Endodermal cell (in vitro differentiated cells): ENCODE results near the gene ZNF543. TPM values are rescaled to one million over a fixed set of nuclear protein-coding genes. Genes with fewer than 3 reads are reported as not detected.

Experiments
- DNase-seq: peaks from one replicate; pipeline ENCODE4 v3.0.0-alpha.2; 2017
- H3K27ac ChIP-seq: 2 replicates; pipeline ENCODE4 v1.5.1; 2013; ENCODE audit warnings: mild to moderate bottlenecking, low read depth, low read length, moderate library complexity
- H3K27me3 ChIP-seq: 2 replicates; pipeline ENCODE4 v1.6.1; 2013; ENCODE audit warnings: mild to moderate bottlenecking, low read length, moderate library complexity; ENCODE audit not compliant: insufficient read depth, control insufficient read depth, poor library complexity, severe bottlenecking
- H3K36me3 ChIP-seq: 2 replicates; pipeline ENCODE4 v1.7.0; 2013; ENCODE audit warnings: mild to moderate bottlenecking, low read length, moderate library complexity; ENCODE audit not compliant: control insufficient read depth, insufficient read depth
- H3K4me1 ChIP-seq: one replicate; pipeline ENCODE4 v1.7.0; 2013; ENCODE audit warnings: low read length; ENCODE audit not compliant: control insufficient read depth, insufficient read depth
- H3K4me3 ChIP-seq: 2 replicates; pipeline ENCODE4 v1.5.1; 2013; ENCODE audit warnings: mild to moderate bottlenecking, low read length, moderate library complexity
- H3K9ac ChIP-seq: 2 replicates; pipeline ENCODE4 v1.6.1; 2013; ENCODE audit warnings: mild to moderate bottlenecking, low read length, moderate library complexity; ENCODE audit not compliant: poor library complexity, severe bottlenecking; ENCODE audit errors: extremely low read depth
- H3K9me3 ChIP-seq: 2 replicates; pipeline ENCODE4 v1.6.1; 2013; ENCODE audit warnings: mild to moderate bottlenecking, low read length, moderate library complexity; ENCODE audit not compliant: control insufficient read depth
- H3K27ac Mint-ChIP-seq: 2 replicates; pipeline ENCODE4 v1.8.0; 2020; ENCODE audit warnings: mixed read lengths
- H3K27me3 Mint-ChIP-seq: 2 replicates; pipeline ENCODE4 v1.8.0; 2021; ENCODE audit warnings: mild to moderate bottlenecking, mixed read lengths; ENCODE audit not compliant: insufficient read depth
- H3K36me3 Mint-ChIP-seq: 2 replicates; pipeline ENCODE4 v1.8.0; 2020; ENCODE audit warnings: low read depth, mixed read lengths
- H3K4me1 Mint-ChIP-seq: 2 replicates; pipeline ENCODE4 v1.8.0; 2020; ENCODE audit warnings: mixed read lengths
- H3K4me3 Mint-ChIP-seq: 2 replicates; pipeline ENCODE4 v1.8.0; 2020; ENCODE audit warnings: mild to moderate bottlenecking, moderate library complexity, mixed read lengths
- H3K9me3 Mint-ChIP-seq: 2 replicates; pipeline ENCODE4 v1.8.0; 2020; ENCODE audit warnings: mild to moderate bottlenecking, mixed read lengths
- CTCF ChIP-seq: fragments of 200-600 bp; sonication (generic); conservative IDR thresholded peaks from 2 replicates; pipeline ENCODE4 v1.5.0; 2021; ENCODE audit warnings: antibody characterized with exemption, mild to moderate bottlenecking
- WGBS, 2 experiments: methylation state at CpG; one replicate each; pipeline versions ENCODE4 v1.1.5 to v1.1.7; 2013; ENCODE audit warnings: missing lambda C conversion rate in 2 of 2, mixed read lengths in 1 of 2; ENCODE audit not compliant: insufficient coverage in 1 of 2, insufficient read length in 1 of 2; 5-methylcytosine and 5-hydroxymethylcytosine counted together
- total RNA-seq, 2 donors: library from RNA; stranded (reverse); fragmentation: NEBNext Ultra II Directional in 1 of 2; extraction: Animal tissue kit (Norgen Biotek cat#: 25700) in 1 of 2; gene quantifications; 2 replicates in 1 of 2; 3 replicates in 1 of 2; pipeline ENCODE4 v1.2.1, GENCODE V29; 2021

The ZNF543 gene
- total RNA-seq, 2 donors from 2014 or later, result 6.2 to 13.4 TPM

- Mint-ChIP-seq H3K27ac (peak overlapping the region; percentile 97), H3K36me3 (peaks cover 42% of the 10 kb centered on the region), H3K27me3 (peaks cover 9% of the 10 kb centered on the region), H3K4me1 (peaks cover 16% of the 10 kb centered on the region), H3K4me3 (peak overlapping the region; percentile 98), H3K9me3 (peaks cover 9% of the 10 kb centered on the region)
- 24% methylated on average over 7 of the region's 7 CpGs; no CpG with 5 or more reads in 1 of the 2 experiments for WGBS, 2 experiments
- H3K9ac ChIP-seq, result peak overlapping the region; percentile 87
- peak overlapping the region; percentile 95 for H3K4me3 ChIP-seq
- H3K9me3 ChIP-seq, result no peaks in the 10 kb centered on the region
- peak overlapping the region; percentile 63 for H3K27ac ChIP-seq
- no peak for DNase-seq
- H3K4me1 ChIP-seq, result no peaks in the 10 kb centered on the region
- peaks cover 33% of the 10 kb centered on the region for H3K36me3 ChIP-seq
- H3K27me3 ChIP-seq, result peaks cover 6% of the 10 kb centered on the region
- peak; percentile 16 for TF ChIP-seq CTCF
Measured at GRCh38 chr19:57351867-57352266, 31.6 kb downstream of the ZNF543 start.

DNA sequence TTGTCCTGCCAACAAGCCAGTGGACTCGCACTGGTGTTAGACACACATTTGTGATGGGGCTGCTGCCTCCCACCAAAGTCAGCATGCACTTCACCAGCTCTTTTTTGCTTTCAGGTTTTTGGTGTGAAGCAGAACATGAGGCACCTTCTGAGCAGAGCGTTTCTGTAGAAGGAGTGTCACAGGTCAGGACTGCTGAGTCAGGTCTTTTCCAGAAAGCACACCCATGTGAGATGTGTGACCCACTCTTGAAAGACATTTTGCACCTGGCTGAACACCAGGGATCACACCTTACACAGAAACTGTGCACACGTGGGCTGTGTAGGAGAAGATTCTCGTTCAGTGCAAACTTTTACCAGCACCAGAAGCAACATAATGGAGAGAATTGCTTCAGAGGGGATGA lies 35.6 kb downstream of the ZNF543 start:
- Mint-ChIP-seq H3K27me3 (no peaks in the 10 kb centered on the region), H3K4me3 (no peak overlapping the region), H3K36me3 (peaks cover 70% of the 10 kb centered on the region), H3K4me1 (peaks cover 11% of the 10 kb centered on the region), H3K9me3 (peaks cover 16% of the 10 kb centered on the region), H3K27ac (no peak overlapping the region)
- WGBS, 2 experiments, result 90 to 100% methylated on average over 3 to 4 of the region's 4 CpGs
- Histone ChIP-seq H3K4me1 (no peaks in the 10 kb centered on the region), H3K9ac (no peak overlapping the region), H3K36me3 (peaks cover 61% of the 10 kb centered on the region), H3K4me3 (no peak overlapping the region), H3K27ac (no peak overlapping the region), H3K9me3 (no peaks in the 10 kb centered on the region), H3K27me3 (no peaks in the 10 kb centered on the region)
- no peak for TF ChIP-seq CTCF
- DNase-seq, result no peak

DNA sequence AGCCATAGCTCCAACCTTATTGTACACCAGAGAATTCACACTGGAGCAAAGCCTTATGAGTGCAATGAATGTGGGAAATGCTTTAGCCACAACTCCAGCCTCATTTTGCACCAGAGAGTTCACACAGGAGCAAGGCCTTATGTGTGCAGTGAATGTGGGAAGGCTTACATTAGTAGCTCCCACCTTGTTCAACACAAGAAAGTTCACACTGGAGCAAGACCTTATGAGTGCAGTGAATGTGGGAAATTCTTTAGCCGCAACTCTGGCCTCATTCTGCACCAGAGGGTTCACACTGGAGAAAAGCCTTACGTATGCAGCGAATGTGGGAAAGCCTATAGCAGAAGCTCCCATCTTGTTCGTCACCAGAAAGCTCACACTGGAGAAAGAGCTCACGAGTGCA lies 37.1 kb downstream of the ZNF543 start:
- TF ChIP-seq CTCF, result no peak
- Histone ChIP-seq H3K27ac (no peak overlapping the region), H3K9me3 (no peaks in the 10 kb centered on the region), H3K4me1 (no peaks in the 10 kb centered on the region), H3K4me3 (no peak overlapping the region), H3K9ac (no peak overlapping the region), H3K36me3 (peaks cover 61% of the 10 kb centered on the region), H3K27me3 (no peaks in the 10 kb centered on the region)
- Mint-ChIP-seq H3K4me1 (peaks cover 2% of the 10 kb centered on the region), H3K27ac (no peak overlapping the region), H3K27me3 (no peaks in the 10 kb centered on the region), H3K9me3 (peaks cover 16% of the 10 kb centered on the region), H3K36me3 (peaks cover 69% of the 10 kb centered on the region), H3K4me3 (no peak overlapping the region)
- 94 to 98% methylated on average over 5 of the region's 5 CpGs for WGBS, 2 experiments
- DNase-seq, result no peak
